GM19025 (cell line): ENCODE data around the gene PAXX.
"Not testable (repeated sequence)": the region's sequence is repeated elsewhere in the genome, so short reads cannot be mapped to it uniquely, and the experiment has no call there.

ENCODE experiments used
- ATAC-seq: cut with Tn5 transposase; IDR thresholded peaks from one replicate; pipeline ENCODE4 v1.9.1; 2021; ENCODE audit warnings: mild to moderate bottlenecking, low read depth, moderate library complexity; ENCODE audit not compliant: unreplicated experiment

Gene PAXX

DNA sequence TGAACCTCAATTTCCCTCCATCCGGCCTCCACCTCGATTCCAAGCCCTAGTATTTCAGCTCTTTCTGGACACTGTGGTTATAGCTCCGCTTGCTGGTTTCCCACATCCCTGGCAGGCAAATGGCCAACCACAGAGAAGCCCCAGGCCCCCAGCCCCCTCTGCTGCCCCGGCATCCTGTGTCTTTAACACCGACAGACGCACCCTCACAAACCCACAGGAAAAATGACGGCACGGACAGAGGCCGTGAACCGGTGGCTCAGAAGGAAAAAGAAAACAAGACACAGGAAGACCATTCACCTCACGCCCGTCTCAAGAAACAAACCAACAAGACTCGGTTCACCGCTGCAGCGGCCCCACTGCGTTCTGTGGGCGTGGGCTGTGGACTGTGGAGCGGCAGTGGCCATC is 5.6 kb downstream of the PAXX start:
- ATAC-seq, result no peak

DNA sequence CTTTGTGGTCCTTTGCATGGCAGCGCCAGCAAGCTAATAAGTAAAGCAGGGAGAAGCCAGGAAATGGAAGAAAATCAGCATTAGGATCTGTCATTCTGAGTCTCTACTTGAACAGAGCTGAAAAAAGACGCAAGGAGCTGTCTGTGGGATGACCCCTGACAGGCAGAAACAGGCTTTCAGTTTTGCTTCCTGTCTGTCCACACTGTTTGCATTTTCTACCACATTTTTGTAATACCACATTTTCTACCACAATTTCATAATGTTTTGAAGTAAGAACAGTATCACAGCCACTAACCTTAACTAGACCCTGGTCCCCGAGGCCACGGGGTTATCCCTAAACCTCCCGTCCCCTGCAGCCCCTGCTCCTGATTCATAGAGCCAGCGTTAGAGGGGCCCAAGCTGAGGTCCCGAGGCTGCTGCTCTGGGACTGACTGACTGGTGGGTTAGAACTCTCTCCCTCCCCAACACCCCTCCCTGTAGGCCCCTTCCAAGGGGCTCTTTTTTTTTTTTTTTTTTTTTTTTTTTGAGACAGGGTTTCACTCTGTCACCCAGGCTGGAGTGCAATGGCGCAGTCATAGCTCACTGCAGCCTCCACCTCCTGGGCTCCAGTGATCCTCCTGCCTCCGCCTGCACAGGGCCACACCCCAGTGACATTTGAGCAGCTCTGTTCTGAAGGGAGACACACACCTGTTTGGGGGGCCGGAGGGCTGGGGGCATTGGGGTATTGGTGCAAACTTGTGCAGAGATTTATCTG is 8.1 kb downstream of the PAXX start:
- peak; percentile 78 for ATAC-seq

DNA sequence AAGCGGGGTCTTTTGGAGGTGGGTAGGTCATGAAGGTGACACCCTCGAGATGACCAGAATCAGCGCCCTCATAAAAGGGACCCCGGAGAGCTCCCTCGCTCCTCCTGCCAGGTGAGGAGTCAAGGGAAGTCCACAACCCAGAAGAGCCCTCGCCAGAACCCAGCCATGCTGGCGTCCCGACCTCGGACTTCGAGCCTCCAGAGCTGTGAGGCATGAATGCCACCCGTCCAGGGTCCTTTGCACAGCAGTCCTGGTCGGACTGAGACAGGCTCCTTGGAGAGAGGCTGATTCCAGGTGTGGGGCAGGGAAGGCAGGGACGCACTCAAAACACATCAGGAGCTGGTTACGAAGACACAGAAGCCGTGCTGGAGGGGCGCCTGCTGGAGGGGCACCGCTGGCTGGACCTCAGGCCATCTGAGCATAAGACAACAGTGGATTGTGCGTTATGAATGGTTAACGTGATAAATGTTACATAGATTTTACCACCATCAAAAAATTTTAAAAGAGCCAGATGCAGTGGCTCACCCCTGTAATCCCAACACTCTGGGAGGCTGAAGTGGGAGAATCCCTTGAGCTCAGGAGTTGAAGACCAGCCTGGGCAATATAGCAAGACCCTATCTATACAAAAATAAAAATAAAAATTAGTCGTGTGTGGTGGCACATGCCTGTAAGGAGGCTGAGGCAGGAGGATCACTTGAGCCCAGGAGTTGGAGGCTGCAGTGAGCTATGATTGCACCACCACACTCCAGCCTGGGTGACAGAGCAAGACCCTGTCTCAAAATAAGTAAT is 9.8 kb downstream of the PAXX start:
- no peak for ATAC-seq

DNA sequence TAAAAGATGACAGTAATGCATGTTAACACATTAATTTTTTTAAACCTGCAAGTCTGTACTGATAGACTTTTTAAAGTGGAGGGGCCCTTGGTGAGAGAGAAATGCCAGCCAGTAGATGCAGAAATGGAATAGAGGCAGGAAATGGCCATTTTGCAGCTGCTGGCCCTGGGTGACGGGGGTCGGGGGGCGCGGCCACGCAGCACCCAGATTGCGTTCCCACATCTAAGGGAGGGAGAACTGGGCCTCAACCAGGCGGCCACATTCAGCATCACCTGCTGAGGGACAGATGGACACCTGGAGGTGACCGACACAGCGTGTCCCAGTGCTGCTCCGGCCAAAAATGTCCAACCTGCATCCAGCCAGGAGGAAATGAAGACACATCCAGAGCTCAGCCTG is 10.4 kb downstream of the PAXX start:
- no peak for ATAC-seq

DNA sequence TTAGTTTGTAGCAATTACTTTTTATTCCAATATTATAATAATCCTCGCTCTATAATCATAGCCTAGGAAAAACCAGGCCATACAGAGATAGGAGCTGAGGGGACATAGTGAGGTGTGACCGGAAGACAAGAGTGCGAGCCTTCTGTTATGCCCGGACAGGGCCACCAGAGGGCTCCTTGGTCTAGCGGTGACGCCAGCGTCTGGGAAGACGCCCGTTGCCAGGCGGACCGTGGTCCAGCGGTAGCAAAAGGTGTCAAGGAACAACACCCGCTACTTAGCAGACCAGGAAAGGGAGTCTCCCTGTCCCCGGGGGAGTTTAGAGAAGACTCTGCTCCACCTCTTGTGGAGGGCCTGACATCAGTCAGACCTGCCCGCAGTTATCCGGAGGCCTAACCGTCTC is 12.1 kb downstream of the PAXX start:
- ATAC-seq, result not testable (repeated sequence)

DNA sequence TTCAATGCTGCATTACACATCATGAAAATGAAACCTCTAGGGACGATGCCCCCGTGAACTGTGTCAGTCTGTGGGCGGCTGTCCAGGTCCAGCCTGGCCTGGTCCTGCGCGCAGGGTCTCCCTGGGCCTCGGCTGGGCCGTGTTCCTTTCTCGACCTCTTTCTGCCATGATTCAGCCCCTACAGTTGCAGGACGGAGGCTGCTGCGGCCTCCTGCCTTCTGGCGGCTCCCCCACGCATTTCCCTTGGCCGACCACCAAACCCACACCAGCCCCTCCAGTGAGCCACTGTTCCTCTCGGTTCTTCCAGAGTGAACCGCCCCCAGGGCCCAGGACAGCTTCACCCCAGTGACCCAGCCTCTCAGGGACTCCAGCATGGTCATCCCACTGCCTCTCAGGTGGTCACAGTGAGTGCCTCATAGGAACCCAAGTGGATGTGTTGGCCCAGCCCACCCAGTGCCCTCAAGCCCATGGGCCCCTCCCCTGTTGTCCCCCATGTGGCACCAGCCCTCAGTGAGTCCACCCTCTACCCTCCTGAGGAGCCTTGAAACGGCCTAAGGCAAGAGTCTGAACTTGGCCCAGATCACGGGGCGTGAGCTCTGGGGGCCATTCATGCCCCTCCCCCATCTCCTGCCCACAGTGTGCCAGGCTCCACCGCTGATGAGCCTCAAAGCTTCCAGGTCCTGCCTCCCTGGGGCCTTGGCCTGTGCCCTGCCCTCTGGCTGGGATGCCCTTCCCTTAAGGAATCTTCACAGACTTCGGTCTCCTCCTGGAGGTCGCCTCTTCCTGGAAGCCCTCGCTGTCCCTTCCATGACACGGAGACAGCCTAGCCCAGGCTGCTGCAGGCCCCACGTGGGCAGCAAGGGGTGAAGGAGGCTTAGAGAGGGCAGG is 14.1 kb downstream of the PAXX start:
- no peak for ATAC-seq

DNA sequence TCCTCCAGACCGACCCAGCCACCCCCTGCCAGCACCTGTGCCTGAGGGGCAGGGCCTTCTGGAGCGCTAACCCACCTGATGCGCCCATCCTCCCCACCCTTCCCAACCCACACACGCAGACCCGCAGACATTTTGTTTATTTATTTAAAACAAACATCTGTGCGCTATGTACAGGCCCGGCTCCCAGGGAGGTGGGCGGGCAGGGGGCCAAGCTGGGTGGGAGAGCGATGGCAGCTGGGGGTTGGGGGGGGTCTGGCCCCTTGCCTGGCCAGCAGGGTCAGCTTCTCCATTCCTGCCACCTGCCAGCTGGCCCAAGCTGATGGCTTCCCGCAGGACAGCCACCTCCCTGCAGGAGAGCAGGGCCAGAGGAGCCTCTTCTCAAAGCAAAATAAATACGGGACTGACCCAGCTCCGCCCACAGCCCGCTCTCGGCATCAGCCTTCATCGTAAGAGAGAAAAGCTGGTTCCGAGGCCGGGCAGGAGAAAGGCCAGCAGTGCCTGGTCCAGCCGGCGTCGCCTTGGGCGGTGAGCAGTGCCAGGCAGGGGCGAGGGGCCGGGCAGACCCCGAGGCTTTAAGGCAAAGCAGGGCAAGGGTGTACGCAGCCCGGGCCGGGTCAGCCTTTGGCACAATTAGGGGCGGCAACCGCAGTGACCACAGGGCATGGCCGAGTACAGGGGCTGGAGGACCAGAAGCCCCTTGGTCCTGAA is 15.0 kb downstream of the PAXX start:
- no peak for ATAC-seq

DNA sequence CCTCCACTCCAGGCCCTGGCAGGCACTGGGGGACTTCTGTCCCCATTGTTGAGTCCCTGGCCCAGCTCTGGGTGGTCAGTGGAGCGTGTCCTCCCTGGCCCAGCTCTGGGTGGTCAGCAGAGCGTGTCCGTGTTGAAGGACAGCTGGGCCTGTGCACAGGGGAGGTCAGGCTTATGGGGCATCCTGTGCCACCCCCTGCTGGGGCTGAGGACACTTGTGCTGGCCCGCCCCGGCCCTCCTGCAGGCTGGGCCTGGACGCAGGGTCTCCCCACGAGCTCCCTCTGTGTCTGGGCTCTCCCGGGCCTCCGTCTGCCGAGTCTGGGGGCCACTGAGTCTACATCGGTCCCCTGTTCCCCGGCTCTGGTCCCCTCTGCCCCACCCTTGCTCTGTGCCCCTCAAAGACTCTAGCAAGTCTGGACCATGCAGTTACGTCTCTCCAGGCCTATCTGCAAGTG is 15.6 kb downstream of the PAXX start:
- no peak for ATAC-seq

DNA sequence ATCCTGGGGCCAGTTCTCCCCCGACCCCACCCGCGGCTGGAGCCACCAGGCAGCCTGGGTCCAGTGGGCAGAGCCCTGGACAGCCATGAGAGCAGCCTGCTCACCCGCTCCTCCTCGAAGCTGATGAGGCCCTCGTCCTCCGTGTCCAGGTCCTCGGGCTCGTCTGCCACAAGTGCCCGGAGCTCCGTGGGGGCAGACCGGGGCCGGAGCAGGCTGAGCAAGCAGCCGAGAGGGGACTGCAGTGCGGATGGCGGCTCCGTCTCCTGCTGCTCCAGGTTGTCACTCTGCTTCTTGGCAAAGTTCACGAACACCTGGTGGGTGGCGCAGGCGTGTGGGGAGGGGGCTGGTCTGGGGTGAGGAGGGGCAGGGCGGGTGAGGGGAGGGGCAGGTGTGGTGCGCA is 16.1 kb downstream of the PAXX start:
- no peak for ATAC-seq

DNA sequence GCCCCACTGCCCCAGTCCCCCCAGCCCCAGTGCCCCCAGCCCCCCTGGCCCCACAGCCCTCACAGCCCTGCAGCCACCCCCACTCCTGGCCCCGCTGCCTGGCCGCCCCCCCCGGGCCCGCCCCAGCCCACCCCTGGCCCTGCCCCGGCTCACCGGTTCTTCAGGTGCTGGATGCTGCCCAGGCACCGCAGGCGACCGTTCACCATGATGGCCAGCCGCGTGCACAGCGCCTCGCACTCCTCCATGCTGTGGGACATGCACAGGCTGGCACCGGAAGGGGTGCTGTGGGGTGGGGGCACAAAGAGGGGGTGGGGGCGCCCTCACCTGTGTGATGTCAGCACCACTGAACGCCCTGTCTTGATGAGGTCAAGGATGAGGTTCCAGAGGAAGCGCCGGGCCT is 17.0 kb downstream of the PAXX start:
- no peak for ATAC-seq

DNA sequence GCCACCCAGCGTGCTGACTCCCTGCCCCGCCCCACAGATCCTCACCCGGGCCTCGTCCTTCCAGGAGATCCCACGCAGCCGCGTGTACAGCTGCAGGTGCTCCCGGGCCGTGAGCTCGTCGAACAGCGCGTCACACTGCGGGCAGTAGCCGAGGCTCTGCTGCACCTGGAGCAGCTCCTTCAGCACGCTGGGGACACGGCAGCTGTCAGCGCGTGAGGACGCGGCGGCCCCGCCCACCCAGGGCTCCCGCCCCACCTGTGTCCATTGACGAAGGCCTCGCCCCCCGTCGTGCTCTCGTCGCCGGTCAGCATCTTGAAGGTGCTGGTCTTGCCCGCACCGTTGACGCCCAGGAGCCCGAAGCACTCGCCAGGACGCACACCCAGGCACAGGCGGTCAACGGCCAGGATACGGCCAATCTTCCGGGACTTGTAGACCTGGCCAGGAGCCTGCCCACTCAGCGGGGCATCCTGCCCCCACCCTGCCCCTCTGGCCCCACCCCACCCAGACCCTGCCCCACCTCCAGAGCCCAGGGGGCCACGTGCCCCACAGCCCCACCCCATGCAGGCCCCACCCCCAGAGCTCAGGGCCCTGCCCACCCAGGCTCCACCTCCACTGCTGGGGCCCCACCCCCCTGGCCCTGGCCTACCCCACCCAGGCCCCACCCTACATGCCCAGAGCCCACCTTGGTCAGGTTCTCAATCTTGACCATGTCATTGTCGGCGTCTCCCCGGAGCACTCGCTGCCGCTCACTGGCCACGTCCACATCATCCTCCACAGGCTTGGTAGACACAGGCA is 17.9 kb downstream of the PAXX start:
- no peak for ATAC-seq

DNA sequence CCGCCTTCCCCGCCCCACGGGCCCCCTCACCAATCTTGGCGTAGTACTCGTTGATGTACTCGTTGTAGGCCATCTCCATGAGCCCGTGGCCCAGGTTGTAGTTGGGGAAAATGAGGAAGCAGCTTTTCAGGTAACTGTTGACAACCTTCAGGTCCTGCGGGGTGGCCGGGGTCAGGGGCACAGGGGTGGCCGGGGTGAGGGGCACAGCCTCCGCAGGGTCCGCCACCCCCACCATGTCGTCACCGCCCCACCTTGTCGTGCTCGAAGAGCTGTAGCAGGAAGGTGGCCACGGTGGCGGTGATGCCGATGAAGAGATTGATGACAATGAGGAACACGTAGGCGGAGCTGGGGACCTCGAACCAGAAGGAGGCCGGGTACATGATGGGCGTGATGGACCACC is 18.9 kb downstream of the PAXX start:
- no peak for ATAC-seq

DNA sequence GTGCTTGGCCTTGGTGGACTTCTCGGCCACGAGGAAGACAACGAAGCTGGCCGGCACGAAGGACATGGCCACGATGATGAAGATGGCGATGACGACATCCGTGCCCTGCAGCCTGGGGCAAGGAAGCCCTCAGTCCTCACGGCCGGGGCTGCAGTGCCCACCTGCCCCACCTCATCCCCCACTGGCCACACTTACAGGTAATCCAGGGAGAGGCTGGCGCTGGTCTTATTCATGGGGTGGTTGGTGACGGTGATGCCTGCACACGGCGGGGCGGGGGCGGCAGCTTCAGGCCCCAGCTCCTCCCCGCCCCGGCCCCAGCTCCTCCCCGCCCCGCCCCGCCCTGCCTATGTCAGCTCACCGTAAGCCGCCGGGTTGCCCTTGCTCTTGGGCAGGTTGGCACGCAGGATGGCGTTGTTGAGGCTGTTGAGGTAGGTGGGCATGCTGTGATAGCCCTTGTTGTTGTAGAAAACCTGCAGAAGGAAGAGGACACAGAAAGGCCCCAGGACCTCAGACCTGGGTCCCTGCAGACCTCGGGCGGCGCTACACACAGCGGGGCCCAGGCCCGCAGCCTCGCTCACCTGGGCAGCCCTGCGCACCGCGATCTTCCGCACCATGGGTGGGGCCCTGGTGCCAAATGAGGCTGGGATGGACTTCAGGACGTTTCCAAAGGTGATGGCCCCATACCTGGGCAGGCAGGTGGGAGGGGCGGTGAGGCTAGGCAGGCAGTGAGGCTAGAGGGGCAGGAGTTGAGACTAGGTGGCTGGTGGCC is 19.9 kb downstream of the PAXX start:
- ATAC-seq, result no peak

DNA sequence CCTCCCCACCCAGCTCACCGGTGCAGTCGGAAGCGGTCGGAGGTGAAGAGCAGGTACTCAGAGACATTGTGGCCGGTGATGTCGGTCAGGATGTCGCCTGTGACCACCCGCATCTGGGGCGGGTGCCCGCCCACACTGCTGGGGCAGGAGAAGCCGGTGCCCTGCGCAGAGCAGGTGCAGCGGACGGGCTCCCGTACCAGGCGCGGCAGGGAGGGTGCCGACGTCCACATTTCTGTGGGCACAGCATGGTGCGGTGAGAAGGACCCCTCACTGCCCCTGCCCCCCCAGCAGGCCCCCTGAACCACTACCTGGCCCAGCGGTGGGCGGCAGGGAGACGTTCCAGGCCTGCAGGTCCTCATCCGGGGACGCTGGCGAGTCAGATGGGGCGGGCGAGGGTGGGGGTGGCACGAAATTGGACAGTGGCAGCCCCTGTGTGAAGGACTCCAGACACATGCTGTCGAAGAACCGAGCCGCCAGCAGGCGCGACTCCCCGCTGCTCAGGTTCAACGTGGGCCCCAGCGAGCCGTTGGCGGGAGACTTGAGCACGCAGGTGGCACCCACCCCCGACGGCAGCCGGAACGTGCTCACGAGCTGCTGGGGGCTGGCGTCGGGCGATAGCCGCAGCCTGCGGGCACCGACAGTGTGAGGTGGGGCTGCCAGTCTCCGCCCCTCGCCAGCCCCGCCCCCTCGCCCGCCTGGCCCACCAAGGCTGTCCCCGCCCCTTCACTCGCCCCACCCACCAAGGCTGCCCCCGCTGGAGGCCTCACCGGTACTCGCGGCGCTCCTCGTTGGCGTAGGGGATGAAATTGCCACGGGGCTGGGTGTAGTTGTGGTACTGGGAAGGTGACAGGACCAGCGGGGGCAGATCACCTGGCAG is 20.7 kb downstream of the PAXX start:
- no peak for ATAC-seq

DNA sequence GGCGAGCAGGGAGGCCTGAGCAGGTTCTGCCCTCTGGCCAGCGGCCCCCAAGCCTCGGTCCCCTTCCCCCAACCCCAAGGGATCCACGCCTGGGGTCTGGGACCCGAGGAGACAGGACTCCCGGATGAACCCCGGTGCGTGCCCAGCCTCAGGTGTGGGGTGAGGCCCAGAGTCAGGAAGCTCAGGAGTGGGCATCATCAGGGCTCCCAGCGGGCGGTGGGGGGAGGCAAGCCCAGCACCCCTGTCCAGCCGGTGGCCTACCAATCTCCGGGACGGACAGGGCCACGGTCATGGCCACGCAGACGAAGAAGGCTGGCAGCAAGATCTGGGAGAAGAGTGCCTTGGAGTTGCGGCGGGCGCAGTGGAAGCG is 21.3 kb downstream of the PAXX start:
- no peak for ATAC-seq

DNA sequence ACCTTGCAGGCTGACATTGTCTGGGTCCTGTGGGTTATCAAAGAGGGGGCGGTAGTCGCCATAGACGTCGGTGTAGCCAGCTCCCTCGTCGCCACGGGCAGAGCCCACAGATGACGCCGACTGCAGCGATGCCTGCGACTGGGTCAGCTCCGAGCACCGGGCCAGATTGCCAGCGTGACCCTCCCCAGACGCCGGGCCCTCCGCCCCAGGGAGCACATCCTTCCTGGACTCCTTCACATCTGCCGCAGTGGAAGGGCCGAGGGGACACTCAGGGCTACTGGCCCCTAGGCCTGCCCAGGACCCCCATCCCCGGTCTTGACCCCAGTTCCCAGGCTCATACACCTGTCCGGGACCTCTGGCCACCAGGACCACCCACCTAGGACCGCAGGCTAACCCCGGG is 21.9 kb downstream of the PAXX start:
- ATAC-seq, result no peak

DNA sequence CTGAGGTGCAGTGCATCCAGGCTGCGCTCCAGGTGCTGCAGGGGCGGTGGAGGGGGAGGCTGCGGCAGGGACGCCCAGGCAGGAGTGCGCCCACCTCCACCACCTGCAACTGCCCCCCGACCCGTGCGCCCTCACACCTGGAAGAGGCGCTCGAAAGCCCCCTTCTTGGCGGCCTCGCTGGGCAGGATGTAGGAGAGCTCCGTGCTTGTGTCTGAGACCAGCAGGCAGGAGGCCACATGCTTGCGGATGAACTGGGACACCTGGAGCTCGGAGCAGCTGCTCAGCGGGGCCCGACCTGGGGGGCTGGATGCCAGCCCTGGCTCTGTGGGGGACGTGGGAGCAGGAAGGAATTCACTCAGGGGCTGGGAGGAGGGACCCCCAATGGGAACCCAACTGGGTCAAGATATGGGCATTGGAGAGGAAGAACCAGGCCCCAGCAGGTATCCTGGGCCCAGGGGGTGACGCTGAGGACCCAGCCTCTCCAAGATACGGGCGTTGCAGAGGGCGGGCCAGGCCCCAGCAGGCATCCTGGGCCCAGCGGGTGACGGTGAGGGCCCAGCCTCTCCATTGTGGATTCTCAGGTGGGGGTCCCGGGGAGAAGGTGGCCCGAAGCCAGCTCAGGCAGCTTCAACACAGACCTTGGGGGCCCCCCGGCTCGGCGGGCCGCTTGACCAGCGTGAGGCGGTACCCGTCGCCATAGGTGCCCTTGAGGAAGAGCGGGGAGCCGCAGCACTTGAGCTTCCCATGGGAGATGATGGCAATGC is 22.7 kb downstream of the PAXX start:
- no peak for ATAC-seq
